ENCODE results near the gene PSD. TPM values are rescaled to one million over a fixed set of nuclear protein-coding genes. Genes with fewer than 3 reads are reported as not detected.

Gene PSD
- total and polyA plus RNA-seq, 9 of the 15 experiments (the other 6 are each of a cell fraction or from before 2014, with no cell fraction given): 0.11 to 1.7 (median 0.54) TPM; not detected in 2

DNA sequence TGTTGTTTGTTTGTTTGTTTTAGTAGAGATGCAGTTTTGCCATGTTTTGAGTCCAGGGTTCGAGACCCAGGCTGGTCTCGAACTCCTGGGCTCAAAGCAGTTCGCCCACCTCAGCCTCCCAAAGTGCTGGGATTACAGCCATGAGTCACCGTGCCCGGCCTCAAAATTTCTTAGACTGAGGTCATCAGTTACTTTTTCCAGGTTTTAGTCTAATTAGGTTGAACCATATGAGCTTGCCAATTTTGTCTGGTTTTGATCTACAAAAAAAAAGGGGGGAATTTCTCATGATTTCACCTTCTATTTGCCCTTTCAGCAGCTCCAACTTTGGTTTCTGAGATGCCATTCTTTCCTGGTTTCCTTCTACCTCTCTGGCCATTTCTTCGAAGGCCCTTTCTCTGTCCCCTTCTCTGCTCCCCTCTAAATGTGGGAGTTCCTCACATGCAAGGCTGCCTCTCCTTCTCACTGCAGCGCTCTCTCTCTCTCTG is 8.3 kb upstream of the PSD start:
- Histone ChIP-seq H3K9ac (ENCODE audit: insufficient read depth in 1 of 2, low read depth in 2 of 2, low read length in 2 of 2) (0 out of 4 replicates have a peak overlapping the region, but pooled peaks of 1 of the 2 experiments have one; percentile 4), H2AFZ (ENCODE audit: low read depth, low read length) (no peak overlapping the region), H3K79me2 (ENCODE audit: control insufficient read depth, insufficient read depth, low read length) (peaks cover 23% of the 10 kb centered on the region), H3K36me3 (ENCODE audit: control insufficient read depth, insufficient read depth, low read length) (peaks cover 24% of the 10 kb centered on the region; the same call in 2 of the 3 replicates), H3K4me3 (no peak overlapping the region), H3K27ac (ENCODE audit: extremely low read depth, low read depth, low read length) (no peak overlapping the region), H4K20me1 (replicated peaks; ENCODE audit: control insufficient read depth, insufficient read depth, low read length) (no peaks in the 10 kb centered on the region), H3K4me1 (replicated peaks in 1 of 2; ENCODE audit: control insufficient read depth in 2 of 2, insufficient read depth in 2 of 2, low read length in 2 of 2) (peaks cover 10 to 25% of the 10 kb centered on the region in 2 experiments; a peak in 4 of 5 replicates), H3K9me1 (ENCODE audit: control insufficient read depth, insufficient read depth, low read length) (no peaks in the 10 kb centered on the region), H3K9me3 (replicated peaks; ENCODE audit: control insufficient read depth, insufficient read depth, low read depth, low read length) (no peaks in the 10 kb centered on the region), H3K4me2 (ENCODE audit: insufficient read depth, low read length) (no peak overlapping the region), H3K27me3 (ENCODE audit: control insufficient read depth in 2 of 2, insufficient read depth in 2 of 2, low read length in 2 of 2) (no peaks in the 10 kb centered on the region)
- 50% methylated on average over 5 of the region's 7 CpGs for WGBS (ENCODE audit: insufficient coverage, low coverage, missing lambda C conversion rate)
- no TSS peak for BruUV-seq (replicated peaks)
- CTCF ChIA-PET (ENCODE audit: low intra/inter-chr PET ratio): interaction anchor here (0.6 kb wide), 1 partner anchor 170 kb away, joined by 4 read pairs; no protein-coding TSS in a partner anchor
- ATAC-seq (no peak), FAIRE-seq (no peak), DNase-seq (ENCODE audit: extremely low read depth in 1 of 4, low spot score in 3 of 4) (no peak)
- intact Hi-C loops (cut with micrococcal nuclease) (no loop called here), in situ Hi-C loops (cut with MboI) (loop anchor here (25.0 kb wide), 1 partner anchor 590 kb away; the partner anchor contains the start of gene KCNIP2)
- POLR2A ChIA-PET: interaction anchor here (0.6 to 1.5 kb wide), 3 partner anchors 13 to 215 kb away, joined by 3 to 4 read pairs (median 3); no protein-coding TSS in a partner anchor
- TF ChIP-seq, protein P1, sequence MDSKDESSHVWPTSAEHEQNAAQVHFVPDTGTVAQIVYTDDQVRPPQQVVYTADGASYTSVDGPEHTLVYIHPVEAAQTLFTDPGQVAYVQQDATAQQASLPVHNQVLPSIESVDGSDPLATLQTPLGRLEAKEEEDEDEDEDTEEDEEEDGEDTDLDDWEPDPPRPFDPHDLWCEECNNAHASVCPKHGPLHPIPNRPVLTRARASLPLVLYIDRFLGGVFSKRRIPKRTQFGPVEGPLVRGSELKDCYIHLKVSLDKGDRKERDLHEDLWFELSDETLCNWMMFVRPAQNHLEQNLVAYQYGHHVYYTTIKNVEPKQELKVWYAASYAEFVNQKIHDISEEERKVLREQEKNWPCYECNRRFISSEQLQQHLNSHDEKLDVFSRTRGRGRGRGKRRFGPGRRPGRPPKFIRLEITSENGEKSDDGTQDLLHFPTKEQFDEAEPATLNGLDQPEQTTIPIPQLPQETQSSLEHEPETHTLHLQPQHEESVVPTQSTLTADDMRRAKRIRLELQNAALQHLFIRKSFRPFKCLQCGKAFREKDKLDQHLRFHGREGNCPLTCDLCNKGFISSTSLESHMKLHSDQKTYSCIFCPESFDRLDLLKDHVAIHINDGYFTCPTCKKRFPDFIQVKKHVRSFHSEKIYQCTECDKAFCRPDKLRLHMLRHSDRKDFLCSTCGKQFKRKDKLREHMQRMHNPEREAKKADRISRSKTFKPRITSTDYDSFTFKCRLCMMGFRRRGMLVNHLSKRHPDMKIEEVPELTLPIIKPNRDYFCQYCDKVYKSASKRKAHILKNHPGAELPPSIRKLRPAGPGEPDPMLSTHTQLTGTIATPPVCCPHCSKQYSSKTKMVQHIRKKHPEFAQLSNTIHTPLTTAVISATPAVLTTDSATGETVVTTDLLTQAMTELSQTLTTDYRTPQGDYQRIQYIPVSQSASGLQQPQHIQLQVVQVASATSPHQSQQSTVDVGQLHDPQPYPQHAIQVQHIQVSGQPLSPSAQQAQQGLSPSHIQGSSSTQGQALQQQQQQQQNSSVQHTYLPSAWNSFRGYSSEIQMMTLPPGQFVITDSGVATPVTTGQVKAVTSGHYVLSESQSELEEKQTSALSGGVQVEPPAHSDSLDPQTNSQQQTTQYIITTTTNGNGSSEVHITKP (IDR thresholded peaks at IDR 0.05; ENCODE audit: partially characterized antibody): peak; percentile 49
- TF ChIP-seq JUND (IDR thresholded peaks at IDR 0.05; ENCODE audit: borderline replicate concordance, low read depth, low read length) (peak; percentile 22; the same call in 1 of the 2 replicates), JUND (tag; IDR thresholded peaks at IDR 0.05; ENCODE audit: borderline replicate concordance, low read depth, low read length) (no peak), ATF3 (IDR thresholded peaks at IDR 0.05) (peak; percentile 65), ATF3 (CRISPR knock-in tag; conservative IDR thresholded peaks at IDR 0.05) (no peak), THAP7 (CRISPR knock-in tag; IDR thresholded peaks at IDR 0.05) (no peak)
